ENCODE measurements around the gene PDE4C. TPM values are rescaled to one million over a fixed set of nuclear protein-coding genes. Genes with fewer than 3 reads are reported as not detected.
A peak's percentile ranks its signal among the peaks of the same experiment; 100 is the strongest.

Gene PDE4C
- total and polyA plus RNA-seq, 9 of the 15 experiments (the other 6 are each of a cell fraction or from before 2014, with no cell fraction given): 0.04 to 0.91 (median 0.20) TPM; not detected in 1

DNA sequence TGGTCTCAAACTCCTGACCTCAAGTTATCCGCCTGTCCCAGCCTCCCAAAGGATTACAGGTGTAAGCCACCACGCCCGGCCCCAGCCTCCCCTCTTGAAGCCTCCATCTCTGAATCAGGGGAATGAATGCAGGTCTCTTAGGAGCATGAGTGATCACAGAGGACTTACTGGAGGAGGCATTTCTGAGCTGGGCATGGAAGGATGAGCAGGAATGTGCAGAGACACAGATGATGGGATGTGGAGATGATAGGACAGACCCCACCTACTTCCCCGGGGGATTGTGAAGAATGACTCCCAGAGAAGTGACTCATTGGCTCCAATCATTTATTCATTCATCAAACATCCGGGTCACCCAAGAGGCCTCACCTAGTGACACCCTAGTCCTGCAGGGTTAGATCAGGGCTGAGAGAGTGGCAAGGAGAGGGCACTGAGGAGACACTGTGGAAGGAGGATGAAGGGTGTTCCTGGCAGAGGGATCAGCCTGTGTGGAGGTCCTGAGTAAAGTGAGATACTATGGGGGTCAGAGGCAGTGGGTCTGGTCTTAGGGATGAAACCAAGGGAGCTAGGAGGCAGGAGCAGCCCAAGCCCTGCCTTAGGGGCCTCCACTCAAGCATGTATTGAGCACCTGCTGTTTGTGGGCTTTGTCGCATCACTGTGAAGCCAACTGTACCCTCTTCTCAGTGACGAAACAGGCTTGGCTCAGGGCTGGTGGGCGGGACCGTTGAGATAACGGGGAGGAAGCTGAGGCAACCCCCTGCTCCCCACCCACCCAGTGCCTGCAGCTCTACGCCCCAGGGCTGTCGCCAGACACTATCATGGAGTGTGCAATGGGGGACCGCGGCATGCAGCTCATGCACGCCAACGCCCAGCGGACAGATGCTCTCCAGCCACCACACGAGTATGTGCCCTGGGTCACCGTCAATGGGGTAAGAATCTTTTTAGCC lies 49.6 kb downstream of the PDE4C start:
- no peak for ATAC-seq
- Histone ChIP-seq H3K4me3 (no peak overlapping the region), H3K36me3 (ENCODE audit: control insufficient read depth, insufficient read depth, low read length) (peaks cover 36% of the 10 kb centered on the region; the same call in 2 of the 3 replicates), H3K9me3 (replicated peaks; ENCODE audit: control insufficient read depth, insufficient read depth, low read depth, low read length) (no peaks in the 10 kb centered on the region), H3K4me1 (replicated peaks in 1 of 2; ENCODE audit: control insufficient read depth in 2 of 2, insufficient read depth in 2 of 2, low read length in 2 of 2) (peaks cover 13 to 28% of the 10 kb centered on the region in 2 experiments), H3K4me2 (ENCODE audit: insufficient read depth, low read length) (no peak overlapping the region), H4K20me1 (replicated peaks; ENCODE audit: control insufficient read depth, insufficient read depth, low read length) (no peaks in the 10 kb centered on the region), H3K27me3 (ENCODE audit: control insufficient read depth in 2 of 2, insufficient read depth in 2 of 2, low read length in 2 of 2) (no peaks in the 10 kb centered on the region), H2AFZ (ENCODE audit: low read depth, low read length) (no peak overlapping the region), H3K9me1 (ENCODE audit: control insufficient read depth, insufficient read depth, low read length) (no peaks in the 10 kb centered on the region), H3K27ac (ENCODE audit: extremely low read depth, low read depth, low read length) (no peak overlapping the region), H3K9ac (ENCODE audit: insufficient read depth in 1 of 2, low read depth in 2 of 2, low read length in 2 of 2) (peak overlapping the region in 1 of 2 experiments; percentile 67; a peak in 1 of 4 replicates), H3K79me2 (ENCODE audit: control insufficient read depth, insufficient read depth, low read length) (peaks cover 15% of the 10 kb centered on the region)
- ChIA-PET POLR2A (interaction anchor here (0.5 to 1.0 kb wide), 4 partner anchors 10 to 212 kb away, joined by 3 to 5 read pairs (median 4); partner anchors contain the start of gene JUND), CTCF (ENCODE audit: low intra/inter-chr PET ratio) (no interaction called here)
- no peak for FAIRE-seq
- intact Hi-C loops (cut with micrococcal nuclease): no loop called here
- peak in 1 of 4 experiments; percentile 14 for DNase-seq (ENCODE audit: extremely low read depth in 1 of 4, low spot score in 3 of 4)
- peak; percentile 72 for TF ChIP-seq ZFP36 (IDR thresholded peaks at IDR 0.05; ENCODE audit: low read depth, low read length, partially characterized antibody)
- TF ChIP-seq MCM2 (IDR thresholded peaks at IDR 0.05; ENCODE audit: low read depth): no peak
- 84% methylated on average over 19 of the region's 19 CpGs for WGBS (ENCODE audit: insufficient coverage, low coverage, missing lambda C conversion rate)
- BruUV-seq (replicated peaks): no TSS peak
- in situ Hi-C loops (cut with MboI): no loop called here

DNA sequence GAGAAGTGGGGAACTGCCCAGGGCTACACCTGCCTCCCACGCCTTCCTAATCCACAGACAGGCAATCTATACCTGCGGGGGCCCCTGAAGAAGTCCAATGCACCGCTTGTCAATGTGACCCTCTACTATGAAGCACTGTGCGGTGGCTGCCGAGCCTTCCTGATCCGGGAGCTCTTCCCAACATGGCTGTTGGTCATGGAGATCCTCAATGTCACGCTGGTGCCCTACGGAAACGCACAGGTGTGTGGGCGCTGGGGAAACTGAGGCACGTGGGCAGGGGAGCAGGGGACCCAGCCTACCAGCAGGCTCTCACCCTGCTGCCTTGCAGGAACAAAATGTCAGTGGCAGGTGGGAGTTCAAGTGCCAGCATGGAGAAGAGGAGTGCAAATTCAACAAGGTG lies 51.3 kb downstream of the PDE4C start:
- Histone ChIP-seq H3K36me3 (ENCODE audit: control insufficient read depth, insufficient read depth, low read length) (peaks cover 42% of the 10 kb centered on the region; the same call in 2 of the 3 replicates), H3K27ac (ENCODE audit: extremely low read depth, low read depth, low read length) (peak overlapping the region; percentile 6; the same call in 2 of the 3 replicates), H3K27me3 (ENCODE audit: control insufficient read depth in 2 of 2, insufficient read depth in 2 of 2, low read length in 2 of 2) (no peaks in the 10 kb centered on the region), H2AFZ (ENCODE audit: low read depth, low read length) (peak overlapping the region; percentile 23), H4K20me1 (replicated peaks; ENCODE audit: control insufficient read depth, insufficient read depth, low read length) (no peaks in the 10 kb centered on the region), H3K9ac (ENCODE audit: insufficient read depth in 1 of 2, low read depth in 2 of 2, low read length in 2 of 2) (peak overlapping the region; percentile 60 to 97; a peak in 3 of 4 replicates), H3K4me2 (ENCODE audit: insufficient read depth, low read length) (peak overlapping the region; percentile 88), H3K79me2 (ENCODE audit: control insufficient read depth, insufficient read depth, low read length) (peaks cover 15% of the 10 kb centered on the region), H3K4me3 (peak overlapping the region; percentile 51), H3K9me1 (ENCODE audit: control insufficient read depth, insufficient read depth, low read length) (no peaks in the 10 kb centered on the region), H3K9me3 (replicated peaks; ENCODE audit: control insufficient read depth, insufficient read depth, low read depth, low read length) (no peaks in the 10 kb centered on the region), H3K4me1 (replicated peaks in 1 of 2; ENCODE audit: control insufficient read depth in 2 of 2, insufficient read depth in 2 of 2, low read length in 2 of 2) (peaks cover 14 to 28% of the 10 kb centered on the region in 2 experiments)
- WGBS (ENCODE audit: insufficient coverage, low coverage, missing lambda C conversion rate): 39% methylated on average over 11 of the region's 11 CpGs
- TF ChIP-seq MIER1 (IDR thresholded peaks at IDR 0.05; ENCODE audit: low read depth) (0 out of 2 replicates have a peak, but pooled peaks have one; percentile 3), SMARCE1 (IDR thresholded peaks at IDR 0.05) (no peak), ZNF778 (CRISPR knock-in tag; IDR thresholded peaks at IDR 0.05) (no peak)
- no TSS peak for BruUV-seq (replicated peaks)
- FAIRE-seq (no peak), DNase-seq (ENCODE audit: extremely low read depth in 1 of 4, low spot score in 3 of 4) (peak in 2 of 4 experiments; percentile 10 to 25), ATAC-seq (no peak)
- in situ Hi-C loops (cut with MboI): no loop called here
- intact Hi-C loops (cut with micrococcal nuclease): no loop called here
- POLR2A ChIA-PET: interaction anchor here (0.6 kb wide), 2 partner anchors 9 to 18 kb away, joined by 3 to 4 read pairs; partner anchors contain the start of gene MPV17L2
- CTCF ChIA-PET (ENCODE audit: low intra/inter-chr PET ratio): no interaction called here
